NB4 (cell line): Measurements from ENCODE around the gene SH3PXD2B.

Experiments used
- DNase-seq: peaks from one replicate; pipeline ENCODE4 v3.0.0; 2010; ENCODE audit warnings: low read depth
- H3K4me3 ChIP-seq: one replicate; pipeline ENCODE4 v1.5.1; 2011; ENCODE audit warnings: mild to moderate bottlenecking, low read depth, low read length, moderate library complexity
- MAX ChIP-seq: IDR thresholded peaks from 2 replicates; pipeline ENCODE4 v1.6.1; 2011; ENCODE audit warnings: low read depth, low read length
- MYC ChIP-seq: IDR thresholded peaks from 2 replicates; pipeline ENCODE4 v1.6.1; 2011; ENCODE audit warnings: low read depth, low read length
- POLR2A ChIP-seq: IDR thresholded peaks from 2 replicates; pipeline ENCODE4 v1.6.1; 2011; ENCODE audit warnings: mild to moderate bottlenecking; ENCODE audit not compliant: insufficient read length; ENCODE audit errors: extremely low read depth
- TF ChIP-seq, protein P1 (sequence below): IDR thresholded peaks from one replicate; pipeline ENCODE4 v1.5.1; 2012; ENCODE audit warnings: low read depth, low read length

The SH3PXD2B gene

DNA sequence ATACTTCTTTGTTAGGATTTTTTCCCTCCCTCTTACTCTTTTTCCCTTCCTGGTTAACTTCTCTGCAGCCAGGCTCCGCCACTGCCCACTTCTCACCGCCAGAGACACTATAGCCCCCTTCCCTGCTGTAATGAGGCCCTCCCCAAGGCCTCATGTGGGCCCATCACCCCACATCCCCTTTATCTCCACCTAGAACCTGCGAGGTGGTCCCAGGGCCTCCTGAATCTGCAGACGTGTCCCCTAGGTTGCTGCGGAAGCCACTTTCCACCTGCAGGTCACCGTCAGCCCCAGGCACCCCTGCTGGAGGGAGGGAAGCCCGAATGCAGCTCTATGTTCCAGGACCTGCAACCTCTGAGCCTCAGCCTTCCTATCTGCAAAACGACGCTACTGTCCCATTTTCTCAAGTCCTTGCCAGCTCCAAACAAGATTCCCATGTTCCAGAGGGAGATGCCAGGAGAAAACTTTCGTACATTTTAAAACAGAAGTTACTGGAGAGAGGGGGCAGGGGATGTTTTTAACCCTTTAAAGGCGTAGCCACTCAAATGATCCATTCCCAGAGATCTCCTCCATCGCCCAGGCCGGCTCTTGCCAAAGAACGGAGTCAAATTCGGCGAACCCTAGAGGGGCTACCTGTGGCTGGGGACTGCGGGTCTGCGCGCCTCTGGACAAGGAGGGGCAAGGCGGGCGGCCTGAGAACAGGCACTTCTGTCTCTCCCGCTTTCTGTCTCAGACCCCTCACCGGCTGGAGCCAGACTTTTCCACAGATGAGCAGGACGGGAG is 929 bp downstream of the SH3PXD2B start:
- no peak for TF ChIP-seq MYC
- TF ChIP-seq, protein P1, sequence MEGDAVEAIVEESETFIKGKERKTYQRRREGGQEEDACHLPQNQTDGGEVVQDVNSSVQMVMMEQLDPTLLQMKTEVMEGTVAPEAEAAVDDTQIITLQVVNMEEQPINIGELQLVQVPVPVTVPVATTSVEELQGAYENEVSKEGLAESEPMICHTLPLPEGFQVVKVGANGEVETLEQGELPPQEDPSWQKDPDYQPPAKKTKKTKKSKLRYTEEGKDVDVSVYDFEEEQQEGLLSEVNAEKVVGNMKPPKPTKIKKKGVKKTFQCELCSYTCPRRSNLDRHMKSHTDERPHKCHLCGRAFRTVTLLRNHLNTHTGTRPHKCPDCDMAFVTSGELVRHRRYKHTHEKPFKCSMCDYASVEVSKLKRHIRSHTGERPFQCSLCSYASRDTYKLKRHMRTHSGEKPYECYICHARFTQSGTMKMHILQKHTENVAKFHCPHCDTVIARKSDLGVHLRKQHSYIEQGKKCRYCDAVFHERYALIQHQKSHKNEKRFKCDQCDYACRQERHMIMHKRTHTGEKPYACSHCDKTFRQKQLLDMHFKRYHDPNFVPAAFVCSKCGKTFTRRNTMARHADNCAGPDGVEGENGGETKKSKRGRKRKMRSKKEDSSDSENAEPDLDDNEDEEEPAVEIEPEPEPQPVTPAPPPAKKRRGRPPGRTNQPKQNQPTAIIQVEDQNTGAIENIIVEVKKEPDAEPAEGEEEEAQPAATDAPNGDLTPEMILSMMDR, result peak; percentile 17
- no peak for TF ChIP-seq POLR2A
- no peak for TF ChIP-seq MAX
- DNase-seq, result peak; percentile 39
- peak overlapping the region; percentile 55 for H3K4me3 ChIP-seq

- H3K4me3 ChIP-seq, result no peak overlapping the region
- no peak for DNase-seq
- no peak for TF ChIP-seq MAX
- no peak for TF ChIP-seq MYC
- TF ChIP-seq POLR2A, result no peak
- TF ChIP-seq, protein P1, result no peak
These were observed 1.7 kb downstream of the SH3PXD2B start for GRCh38 chr5:172452398-172453205.

GRCh38 chr5:172451771-172452197 is 2.5 kb downstream of the SH3PXD2B start:
- H3K4me3 ChIP-seq, result no peak overlapping the region
- DNase-seq, result peak; percentile 35
- TF ChIP-seq, protein P1, result no peak
- peak; percentile 36 for TF ChIP-seq MAX

DNA sequence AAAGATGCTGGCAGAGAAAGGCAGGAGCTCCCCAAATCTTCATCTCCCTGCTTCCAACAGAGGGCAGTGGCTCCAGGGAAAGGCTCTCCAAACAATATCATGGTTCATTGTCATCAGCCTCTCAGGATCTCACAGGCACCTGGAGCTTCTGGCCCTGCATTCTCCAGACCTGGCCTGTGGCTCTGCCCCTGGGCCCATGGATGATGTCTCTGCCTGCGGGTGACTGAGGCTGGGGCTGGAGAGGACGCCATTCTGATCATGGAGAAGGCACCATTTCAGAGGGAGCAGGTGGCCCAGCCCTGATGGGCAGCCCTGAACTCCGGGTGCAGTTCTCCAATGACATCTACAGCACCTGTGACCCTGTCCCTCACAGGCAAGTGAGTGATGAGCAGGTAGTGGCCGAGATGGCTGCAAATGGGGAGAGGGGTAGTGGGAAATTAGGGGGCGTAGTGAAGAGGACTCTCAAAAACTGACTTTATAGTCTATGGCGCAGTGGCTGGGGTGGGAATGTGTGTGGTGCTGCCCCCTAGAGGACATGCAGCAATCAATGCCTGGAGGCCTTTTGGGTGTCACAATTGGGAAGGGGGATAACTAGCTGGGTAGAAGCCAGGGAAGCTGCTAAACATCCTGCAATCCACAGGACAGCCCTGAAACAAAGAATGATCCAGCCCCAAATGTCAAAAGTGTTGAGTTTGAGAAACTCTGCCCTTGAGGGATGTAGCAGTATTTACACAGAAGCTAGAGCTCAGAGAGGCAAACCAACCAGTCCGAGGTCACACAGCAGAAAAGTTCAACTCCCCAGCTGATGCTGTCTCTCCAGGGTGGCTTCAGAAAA is 3.2 kb downstream of the SH3PXD2B start:
- TF ChIP-seq MAX (no peak), POLR2A (no peak)
- TF ChIP-seq, protein P1, result peak; percentile 71
- no peak overlapping the region for H3K4me3 ChIP-seq
- DNase-seq, result peak; percentile 64

- no peak for DNase-seq
- H3K4me3 ChIP-seq, result no peak overlapping the region
- TF ChIP-seq MAX (no peak), POLR2A (no peak), MYC (no peak)
- TF ChIP-seq, protein P1, result no peak
These were observed 3.9 kb downstream of the SH3PXD2B start for GRCh38 chr5:172450453-172450852.
